ENCODE measurements around the gene CAPN15.

DNA sequence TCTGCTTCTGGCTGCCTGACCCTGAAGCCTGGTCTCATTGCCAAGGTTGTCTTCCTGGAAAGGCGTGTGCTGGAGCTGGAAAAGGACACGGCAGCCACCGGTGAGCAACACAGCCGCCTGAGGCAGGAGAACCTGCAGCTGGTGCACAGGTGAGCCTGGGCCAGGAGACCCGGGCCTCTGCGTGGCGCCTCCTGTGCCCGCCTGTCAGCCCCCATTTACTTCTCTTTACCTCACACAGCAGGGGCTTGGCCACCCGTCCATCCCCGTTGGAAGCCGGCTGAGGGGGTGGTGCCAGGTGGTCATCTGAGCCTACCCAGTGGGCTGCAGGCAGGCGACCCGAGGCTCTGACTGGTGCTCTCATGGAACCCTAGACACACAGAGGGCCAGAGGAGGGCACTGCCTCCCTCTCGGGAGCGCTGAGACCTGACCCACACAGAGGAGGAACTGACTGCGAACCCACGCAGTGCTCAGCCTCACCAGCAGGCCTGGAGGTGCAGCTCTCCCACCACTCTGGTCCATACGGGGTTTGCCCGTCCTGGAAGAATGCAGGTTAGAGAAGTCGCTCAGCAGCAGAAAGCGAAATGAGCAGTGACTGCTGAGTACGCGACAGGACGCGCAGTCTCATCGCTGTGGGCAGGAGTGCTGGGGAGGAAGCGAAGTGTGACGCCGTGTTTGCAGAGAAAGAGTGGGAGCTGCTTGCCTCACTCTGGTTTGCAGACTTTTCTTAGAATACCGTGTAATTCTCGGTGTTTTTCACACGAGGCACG is 21.9 kb upstream of the CAPN15 start:
- TF ChIP-seq, protein P1, sequence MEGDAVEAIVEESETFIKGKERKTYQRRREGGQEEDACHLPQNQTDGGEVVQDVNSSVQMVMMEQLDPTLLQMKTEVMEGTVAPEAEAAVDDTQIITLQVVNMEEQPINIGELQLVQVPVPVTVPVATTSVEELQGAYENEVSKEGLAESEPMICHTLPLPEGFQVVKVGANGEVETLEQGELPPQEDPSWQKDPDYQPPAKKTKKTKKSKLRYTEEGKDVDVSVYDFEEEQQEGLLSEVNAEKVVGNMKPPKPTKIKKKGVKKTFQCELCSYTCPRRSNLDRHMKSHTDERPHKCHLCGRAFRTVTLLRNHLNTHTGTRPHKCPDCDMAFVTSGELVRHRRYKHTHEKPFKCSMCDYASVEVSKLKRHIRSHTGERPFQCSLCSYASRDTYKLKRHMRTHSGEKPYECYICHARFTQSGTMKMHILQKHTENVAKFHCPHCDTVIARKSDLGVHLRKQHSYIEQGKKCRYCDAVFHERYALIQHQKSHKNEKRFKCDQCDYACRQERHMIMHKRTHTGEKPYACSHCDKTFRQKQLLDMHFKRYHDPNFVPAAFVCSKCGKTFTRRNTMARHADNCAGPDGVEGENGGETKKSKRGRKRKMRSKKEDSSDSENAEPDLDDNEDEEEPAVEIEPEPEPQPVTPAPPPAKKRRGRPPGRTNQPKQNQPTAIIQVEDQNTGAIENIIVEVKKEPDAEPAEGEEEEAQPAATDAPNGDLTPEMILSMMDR (conservative IDR thresholded peaks at IDR 0.05; ENCODE audit: low read length): no peak
- TF ChIP-seq EZH2phosphoT487 (IDR thresholded peaks at IDR 0.05; ENCODE audit: borderline replicate concordance): no peak

All from Loucy (cell line).